ENCODE measurements around the gene MFSD12.
"Not testable (repeated sequence)": the region's sequence is repeated elsewhere in the genome, so short reads cannot be mapped to it uniquely, and the experiment has no call there.

Gene MFSD12

GRCh38 chr19:3523361-3524077, 33.9 kb downstream of the MFSD12 start:
- no peak for DNase-seq (ENCODE audit: low read depth in 2 of 2)

GRCh38 chr19:3522421-3523360, 34.7 kb downstream of the MFSD12 start:
- DNase-seq (ENCODE audit: low read depth in 2 of 2), result no peak

GRCh38 chr19:3521104-3521445, 36.3 kb downstream of the MFSD12 start:
- DNase-seq (ENCODE audit: low read depth in 2 of 2), result no peak

- DNase-seq (ENCODE audit: low read depth in 2 of 2), result no peak
Measured at GRCh38 chr19:3520166-3521103, 37.0 kb downstream of the MFSD12 start.

- DNase-seq (ENCODE audit: low read depth in 2 of 2), result no peak
Measured at GRCh38 chr19:3519126-3519525, 38.3 kb downstream of the MFSD12 start.

- DNase-seq (ENCODE audit: low read depth in 2 of 2), result no peak
Measured at GRCh38 chr19:3518659-3519058, 38.7 kb downstream of the MFSD12 start.

- DNase-seq (ENCODE audit: low read depth in 2 of 2), result no peak
Measured at GRCh38 chr19:3518255-3518654, 39.1 kb downstream of the MFSD12 start.

- DNase-seq (ENCODE audit: low read depth in 2 of 2), result no peak
Measured at GRCh38 chr19:3517638-3518037, 39.7 kb downstream of the MFSD12 start.

- no peak for DNase-seq (ENCODE audit: low read depth in 2 of 2)
Measured at GRCh38 chr19:3516675-3517207, 40.6 kb downstream of the MFSD12 start.

GRCh38 chr19:3515891-3516422, 41.4 kb downstream of the MFSD12 start:
- DNase-seq (ENCODE audit: low read depth in 2 of 2), result no peak

- DNase-seq (ENCODE audit: low read depth in 2 of 2), result no peak
Measured at GRCh38 chr19:3514930-3515329, 42.5 kb downstream of the MFSD12 start.

GRCh38 chr19:3513229-3514140, 43.9 kb downstream of the MFSD12 start:
- no peak for DNase-seq (ENCODE audit: low read depth in 2 of 2)

- DNase-seq (ENCODE audit: low read depth in 2 of 2), result no peak
Measured at GRCh38 chr19:3512562-3513228, 44.7 kb downstream of the MFSD12 start.

GRCh38 chr19:3511506-3512251, 45.7 kb downstream of the MFSD12 start:
- no peak for DNase-seq (ENCODE audit: low read depth in 2 of 2)

GRCh38 chr19:3510727-3511126, 46.7 kb downstream of the MFSD12 start:
- DNase-seq (ENCODE audit: low read depth in 2 of 2), result no peak

- no peak for DNase-seq (ENCODE audit: low read depth in 2 of 2)
Measured at GRCh38 chr19:3509566-3509989, 47.8 kb downstream of the MFSD12 start.

- DNase-seq (ENCODE audit: low read depth in 2 of 2), result no peak
Measured at GRCh38 chr19:3508771-3509535, 48.4 kb downstream of the MFSD12 start.

GRCh38 chr19:3508121-3508661, 49.2 kb downstream of the MFSD12 start:
- DNase-seq (ENCODE audit: low read depth in 2 of 2), result not testable (repeated sequence)
